Endothelial cell of umbilical vein (primary cell): ENCODE measurements around the gene RAB36.

Source experiments
- CTCF ChIP-seq, 2 donors: IDR thresholded peaks; 1 replicate in 1 of 2; 2 replicates in 1 of 2; pipeline ENCODE4 v1.5.1; 2011; ENCODE audit warnings: low read length in 2 of 2, mild to moderate bottlenecking in 2 of 2, moderate library complexity in 2 of 2, control low read depth in 1 of 2, inconsistent platforms in 1 of 2, low read depth in 1 of 2; ENCODE audit not compliant: insufficient read depth in 1 of 2; ENCODE audit errors: extremely low read depth in 1 of 2
- EZH2 ChIP-seq: IDR thresholded peaks from 2 replicates; pipeline ENCODE4 v1.6.1; 2012; ENCODE audit warnings: borderline replicate concordance, low read depth, mild to moderate bottlenecking, moderate library complexity, low read length, inconsistent platforms; ENCODE audit not compliant: severe bottlenecking
- MAX ChIP-seq: IDR thresholded peaks from 2 replicates; pipeline ENCODE4 v1.6.1; 2011; ENCODE audit not compliant: insufficient read depth, insufficient read length
- MYC ChIP-seq: IDR thresholded peaks from one replicate; pipeline ENCODE4 v1.6.1; 2011; ENCODE audit warnings: mild to moderate bottlenecking, low read depth, low read length
- POLR2A ChIP-seq: IDR thresholded peaks from 2 replicates; pipeline ENCODE4 v1.6.1; 2012; ENCODE audit warnings: low read depth, mild to moderate bottlenecking, control low read depth, low read length
- POLR2AphosphoS5 ChIP-seq: IDR thresholded peaks from 2 replicates; pipeline ENCODE4 v1.6.1; 2012; ENCODE audit warnings: low read depth, mild to moderate bottlenecking, control low read depth, low read length, moderate library complexity; ENCODE audit not compliant: insufficient read depth

- TF ChIP-seq CTCF (IDR thresholded peaks at IDR 0.05; ENCODE audit: extremely low read depth in 1 of 2, insufficient read depth in 1 of 2, low read depth in 1 of 2, low read length in 2 of 2) (no peak), POLR2A (no peak), POLR2AphosphoS5 (no peak), EZH2 (no peak), MAX (no peak), MYC (no peak)
Measured at GRCh38 chr22:23115369-23115768, 29.9 kb upstream of the RAB36 start.
